Immature natural killer cell (primary cell): ENCODE measurements around the gene GGACT. TPM values are rescaled to one million over a fixed set of nuclear protein-coding genes. Genes with fewer than 3 reads are reported as not detected.
"Not testable (repeated sequence)": the region's sequence is repeated elsewhere in the genome, so short reads cannot be mapped to it uniquely, and the experiment has no call there.

ENCODE experiments used
- DNase-seq, 3 donors: peaks; one replicate each; pipeline ENCODE4 v3.0.0; 2022; ENCODE audit warnings: mixed read lengths in 1 of 3
- H3K27ac Mint-ChIP-seq, 6 donors: one replicate each; pipeline ENCODE4 v1.8.0; 2020; ENCODE audit warnings: mixed read lengths in 6 of 6, mild to moderate bottlenecking in 5 of 6, inconsistent platforms in 4 of 6, moderate library complexity in 3 of 6
- H3K27me3 Mint-ChIP-seq, 3 donors: one replicate each; pipeline ENCODE4 v1.8.0; 2020 to 2021; ENCODE audit warnings: low read depth in 3 of 3, mild to moderate bottlenecking in 3 of 3, mixed read lengths in 3 of 3, moderate library complexity in 3 of 3, inconsistent platforms in 1 of 3
- H3K36me3 Mint-ChIP-seq, 3 donors: one replicate each; pipeline ENCODE4 v1.8.0; 2020; ENCODE audit warnings: mixed read lengths in 3 of 3, inconsistent platforms in 2 of 3, mild to moderate bottlenecking in 2 of 3
- H3K4me1 Mint-ChIP-seq, 2 donors: one replicate each; pipeline ENCODE4 v1.8.0; 2020; ENCODE audit warnings: inconsistent platforms in 2 of 2, mild to moderate bottlenecking in 2 of 2, mixed read lengths in 2 of 2, moderate library complexity in 1 of 2
- H3K4me3 Mint-ChIP-seq, 5 donors: one replicate each; pipeline ENCODE4 v1.8.0; 2020; ENCODE audit warnings: mild to moderate bottlenecking in 5 of 5, mixed read lengths in 5 of 5, inconsistent platforms in 3 of 5, moderate library complexity in 3 of 5
- H3K9me3 Mint-ChIP-seq, 6 donors: one replicate each; pipeline ENCODE4 v1.8.0; 2020; ENCODE audit warnings: mild to moderate bottlenecking in 6 of 6, mixed read lengths in 6 of 6, inconsistent platforms in 4 of 6, moderate library complexity in 3 of 6
- polyA plus RNA-seq, 3 donors: library from polyadenylated mRNA; unstranded; fragments of 300-500 nt; fragmentation: Illumina TruSeq; gene quantifications; one replicate each; pipeline ENCODE4 v1.2.3, GENCODE V29; 2021

Gene GGACT
- polyA plus RNA-seq, 3 donors from 2014 or later = 10.4 to 13.0 (median 11.8) TPM

GRCh38 chr13:100594255-100594654 is 5.7 kb upstream of the GGACT start:
- H3K27me3 Mint-ChIP-seq = peaks cover 0 to 3% (median 2%) of the 10 kb centered on the region in 3 donors
- H3K4me1 Mint-ChIP-seq = peaks cover 3% of the 10 kb centered on the region in 2 donors
- H3K36me3 Mint-ChIP-seq = no peaks in the 10 kb centered on the region
- DNase-seq = no peak
- H3K9me3 Mint-ChIP-seq = no peaks in the 10 kb centered on the region
- H3K4me3 Mint-ChIP-seq = no peak overlapping the region
- no peak overlapping the region for H3K27ac Mint-ChIP-seq

GRCh38 chr13:100589178-100589725 is 663 bp upstream of the GGACT start:
- DNase-seq = no peak
- Mint-ChIP-seq H3K36me3 (no peaks in the 10 kb centered on the region), H3K4me3 (peak overlapping the region; percentile 83 to 90 (median 86)), H3K27ac (peak overlapping the region; percentile 83 to 87 (median 84)), H3K27me3 (peaks cover 0 to 2% (median under 1%) of the 10 kb centered on the region in 3 donors), H3K4me1 (peaks cover 22 to 26% of the 10 kb centered on the region in 2 donors), H3K9me3 (peaks cover 0 to 2% (median 0%) of the 10 kb centered on the region in 6 donors)

DNA sequence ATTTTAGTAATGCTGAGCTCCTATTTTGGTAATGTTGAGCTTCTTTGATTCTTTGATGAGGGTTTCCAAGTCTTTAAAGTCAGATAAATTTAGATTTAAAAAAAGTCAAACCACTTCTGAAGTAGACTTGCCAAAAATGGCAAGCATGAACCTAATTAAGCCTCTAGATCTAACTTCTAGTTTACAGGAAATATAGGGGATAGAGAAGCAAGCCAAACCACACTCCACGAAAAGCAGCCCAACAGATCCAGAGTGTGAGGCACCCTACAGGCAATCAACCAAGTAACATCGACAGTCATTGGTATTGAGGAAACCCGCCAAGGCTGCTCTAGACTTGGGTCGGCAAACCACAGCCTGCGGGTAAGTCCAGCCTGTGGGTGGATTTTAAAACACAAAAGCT is 3.7 kb downstream of the GGACT start:
- DNase-seq = no peak
- Mint-ChIP-seq H3K4me1 (peaks cover 41 to 47% of the 10 kb centered on the region in 2 donors), H3K36me3 (peaks cover 12 to 18% (median 12%) of the 10 kb centered on the region in 3 donors), H3K27me3 (peaks cover 0 to 2% (median 0%) of the 10 kb centered on the region in 3 donors), H3K9me3 (peaks cover 0 to 2% (median 0%) of the 10 kb centered on the region in 6 donors), H3K4me3 (no peak overlapping the region), H3K27ac (no peak overlapping the region)

DNA sequence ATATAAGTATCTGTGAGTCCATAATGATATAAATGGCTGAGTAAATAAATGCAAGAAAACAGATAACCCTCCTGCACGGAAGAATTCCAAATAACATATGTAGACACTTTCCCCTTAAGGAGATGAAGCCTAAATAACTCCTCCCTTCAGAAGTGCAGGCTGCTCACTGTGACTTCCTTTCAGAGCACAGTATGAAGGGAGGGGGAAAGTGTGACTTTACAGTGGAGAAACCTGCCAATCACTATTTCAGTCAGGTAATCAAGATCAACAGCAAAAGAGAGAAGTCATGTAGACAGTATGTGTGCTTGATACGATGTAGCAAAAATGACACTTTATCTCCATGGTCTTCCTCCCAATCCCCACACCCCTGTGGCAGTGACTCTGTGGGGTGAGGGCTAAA is 7.1 kb downstream of the GGACT start:
- peak overlapping the region in 4 of 6 donors; percentile 5 to 46 (median 19) for H3K27ac Mint-ChIP-seq
- H3K27me3 Mint-ChIP-seq = peaks cover 0 to 3% (median 0%) of the 10 kb centered on the region in 3 donors
- H3K4me1 Mint-ChIP-seq = peaks cover 19 to 22% of the 10 kb centered on the region in 2 donors
- H3K9me3 Mint-ChIP-seq = peaks cover 0 to under 1% (median 0%) of the 10 kb centered on the region in 6 donors
- peaks cover 17 to 41% (median 27%) of the 10 kb centered on the region in 3 donors for H3K36me3 Mint-ChIP-seq
- DNase-seq = no peak
- peak overlapping the region in 4 of 5 donors; percentile 19 to 36 (median 26) for H3K4me3 Mint-ChIP-seq

DNA sequence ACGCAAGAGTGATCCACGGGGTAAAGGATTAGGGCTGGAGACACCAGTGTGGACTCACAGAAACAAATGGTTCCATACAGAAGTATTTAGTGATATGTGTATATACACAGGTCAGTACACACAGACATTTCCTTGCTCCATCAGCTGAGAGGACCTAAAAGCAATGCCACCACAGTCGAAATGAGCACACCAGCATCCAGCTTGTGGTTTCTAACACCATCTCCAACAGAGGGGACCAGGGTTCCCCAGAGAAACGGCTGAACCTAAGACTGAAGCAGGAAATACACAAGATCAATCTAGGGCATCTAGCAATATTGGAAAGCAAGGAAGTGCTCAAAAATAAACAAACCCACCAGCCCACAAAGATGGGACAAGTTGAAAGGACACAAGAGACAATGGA is 7.6 kb downstream of the GGACT start:
- no peak for DNase-seq
- Mint-ChIP-seq H3K27me3 (peaks cover 0 to 3% (median 0%) of the 10 kb centered on the region in 3 donors), H3K9me3 (no peaks in the 10 kb centered on the region), H3K36me3 (peaks cover 17 to 43% (median 27%) of the 10 kb centered on the region in 3 donors), H3K27ac (peak overlapping the region in 4 of 6 donors; percentile 32 to 72 (median 60)), H3K4me3 (peak overlapping the region in 4 of 5 donors; percentile 18 to 56 (median 28)), H3K4me1 (peaks cover 19 to 22% of the 10 kb centered on the region in 2 donors)

DNA sequence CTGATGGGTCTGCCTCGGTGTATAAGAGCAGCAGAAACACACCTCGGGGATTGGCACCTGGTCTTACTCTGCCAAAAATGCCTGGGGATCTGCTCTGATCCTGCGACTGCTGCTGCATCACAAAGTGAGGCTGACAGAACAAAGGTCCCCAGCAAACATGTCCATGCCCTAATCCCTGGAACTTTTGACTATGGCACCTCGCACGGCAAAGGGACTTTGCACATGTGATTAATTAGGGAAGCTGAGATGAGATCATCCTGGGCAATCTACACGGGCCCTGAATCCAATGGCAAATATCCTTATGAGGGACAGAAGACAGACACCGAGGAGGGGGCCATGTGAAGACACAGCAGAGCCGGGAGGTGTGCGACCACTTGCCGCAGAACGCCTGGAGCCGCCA is 8.5 kb downstream of the GGACT start:
- Mint-ChIP-seq H3K36me3 (peaks cover 17 to 44% (median 27%) of the 10 kb centered on the region in 3 donors), H3K27me3 (peaks cover 0 to 3% (median 0%) of the 10 kb centered on the region in 3 donors), H3K27ac (no peak overlapping the region), H3K4me3 (no peak overlapping the region), H3K9me3 (no peaks in the 10 kb centered on the region), H3K4me1 (peaks cover 21 to 24% of the 10 kb centered on the region in 2 donors)
- DNase-seq = no peak

DNA sequence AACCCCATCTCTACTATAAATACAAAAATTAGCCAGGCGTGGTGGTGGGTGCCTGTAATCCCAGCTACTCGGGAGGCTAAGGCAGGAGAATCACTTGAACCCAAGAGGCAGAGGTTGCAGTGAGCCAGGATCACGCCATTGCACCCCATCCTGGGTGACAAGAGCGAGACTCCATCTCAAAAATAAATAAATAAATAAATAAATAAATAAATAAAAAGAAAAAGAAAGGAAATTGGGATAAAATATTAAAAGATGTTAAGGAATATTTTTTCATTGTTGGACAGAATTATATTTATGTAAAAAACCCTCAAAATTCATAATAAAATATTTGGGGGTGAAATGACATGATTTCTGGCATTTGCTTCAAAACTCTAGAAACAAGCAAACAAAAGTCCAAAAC is 11.3 kb downstream of the GGACT start:
- not testable (repeated sequence) for H3K27ac Mint-ChIP-seq, H3K9me3 Mint-ChIP-seq, H3K4me3 Mint-ChIP-seq, H3K27me3 Mint-ChIP-seq, DNase-seq
- Mint-ChIP-seq H3K36me3 (peaks cover 11 to 41% (median 22%) of the 10 kb centered on the region in 3 donors), H3K4me1 (peaks cover 34 to 45% of the 10 kb centered on the region in 2 donors)

- H3K36me3 Mint-ChIP-seq = peaks cover under 1 to 22% (median 13%) of the 10 kb centered on the region in 3 donors
- H3K27ac Mint-ChIP-seq = no peak overlapping the region
- H3K4me3 Mint-ChIP-seq = no peak overlapping the region
Observed at GRCh38 chr13:100573121-100573520, 15.5 kb downstream of the GGACT start.

GRCh38 chr13:100566543-100566942 is 22.0 kb downstream of the GGACT start:
- Mint-ChIP-seq H3K27me3 (no peaks in the 10 kb centered on the region), H3K4me3 (no peak overlapping the region), H3K9me3 (peaks cover 0 to 2% (median 0%) of the 10 kb centered on the region in 6 donors), H3K27ac (peak overlapping the region in 1 of 6 donors; percentile 83), H3K36me3 (peaks cover 11 to 18% (median 17%) of the 10 kb centered on the region in 3 donors), H3K4me1 (no peaks in the 10 kb centered on the region)
- DNase-seq = no peak

More at GRCh38 chr13:100573121-100573520, 15.5 kb downstream of the GGACT start:
- Mint-ChIP-seq H3K4me1 (peaks cover 15 to 26% of the 10 kb centered on the region in 2 donors), H3K9me3 (no peaks in the 10 kb centered on the region), H3K27me3 (peaks cover 0 to 1% (median 0%) of the 10 kb centered on the region in 3 donors)
- peak; percentile 59 to 69 (median 69) for DNase-seq

GRCh38 chr13:100565286-100565685 is 23.3 kb downstream of the GGACT start:
- H3K27ac Mint-ChIP-seq = peak overlapping the region in 1 of 6 donors; percentile 9
- H3K4me1 Mint-ChIP-seq = no peaks in the 10 kb centered on the region
- DNase-seq = no peak
- H3K27me3 Mint-ChIP-seq = peaks cover 0 to 1% (median 0%) of the 10 kb centered on the region in 3 donors
- peaks cover 0 to 2% (median 0%) of the 10 kb centered on the region in 6 donors for H3K9me3 Mint-ChIP-seq
- H3K4me3 Mint-ChIP-seq = no peak overlapping the region
- peaks cover 11 to 18% (median 17%) of the 10 kb centered on the region in 3 donors for H3K36me3 Mint-ChIP-seq

DNA sequence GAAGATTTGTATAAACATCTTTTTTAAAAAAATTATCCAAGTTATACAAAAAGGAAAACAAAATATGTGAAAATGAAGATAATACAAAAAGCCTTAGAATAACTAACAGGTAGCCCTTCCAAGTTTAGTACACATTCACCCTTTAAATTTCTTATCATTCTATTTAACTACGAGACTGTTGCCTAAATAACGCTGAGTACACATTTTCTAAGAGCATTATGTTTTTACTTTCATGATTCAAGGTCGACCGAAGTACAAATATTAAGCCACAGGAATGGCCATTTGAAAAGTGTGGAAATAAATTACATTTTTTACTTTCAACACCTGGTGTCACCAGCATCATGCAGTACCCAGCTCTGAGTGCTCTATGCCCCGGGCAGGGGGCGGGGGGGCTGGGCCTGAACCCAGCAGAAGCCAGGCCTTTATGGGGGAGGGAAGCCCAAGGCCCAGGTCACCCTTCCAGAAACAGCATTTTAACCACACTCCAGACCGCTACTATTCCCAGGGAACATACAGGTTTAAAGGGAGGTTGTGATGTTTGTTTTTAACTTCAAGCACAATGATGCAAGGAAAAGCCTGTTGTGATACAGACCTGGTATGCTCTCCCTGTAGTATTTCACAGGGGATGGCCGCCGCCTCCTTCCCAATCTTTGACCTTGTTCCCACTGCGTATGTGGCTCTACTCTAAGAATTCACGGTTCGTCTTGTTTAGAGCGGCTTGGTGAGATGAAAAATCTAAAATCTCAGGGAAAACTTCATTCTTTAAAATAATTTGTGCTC is 24.0 kb downstream of the GGACT start:
- Mint-ChIP-seq H3K27me3 (peaks cover 0 to 1% (median 0%) of the 10 kb centered on the region in 3 donors), H3K4me3 (no peak overlapping the region), H3K4me1 (no peaks in the 10 kb centered on the region), H3K36me3 (peaks cover 11 to 14% (median 13%) of the 10 kb centered on the region in 3 donors), H3K9me3 (peaks cover 0 to 2% (median 0%) of the 10 kb centered on the region in 6 donors), H3K27ac (no peak overlapping the region)
- no peak for DNase-seq

DNA sequence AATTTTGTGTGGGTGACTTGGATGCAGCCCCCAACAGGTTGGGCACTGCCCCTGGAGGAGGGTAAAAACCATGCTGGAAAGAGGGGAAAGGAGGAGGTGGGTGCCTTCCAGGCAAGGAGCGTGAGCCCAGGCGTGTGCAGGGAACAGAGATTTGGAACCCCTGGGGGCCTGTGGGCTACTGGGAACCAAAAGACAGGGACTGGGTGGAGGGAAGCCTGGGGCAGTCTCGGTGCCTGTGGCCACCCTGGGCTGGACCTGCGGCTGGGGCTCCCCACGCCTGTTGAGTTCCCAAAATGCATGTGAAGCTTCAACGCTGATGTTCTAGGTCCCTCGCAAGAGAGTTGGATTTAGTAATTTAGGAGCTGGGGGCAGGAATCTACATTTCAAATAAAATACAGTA is 24.8 kb downstream of the GGACT start:
- Mint-ChIP-seq H3K9me3 (peaks cover 0 to 2% (median 0%) of the 10 kb centered on the region in 6 donors), H3K4me3 (no peak overlapping the region), H3K36me3 (peaks cover 11 to 14% (median 12%) of the 10 kb centered on the region in 3 donors), H3K4me1 (no peaks in the 10 kb centered on the region), H3K27me3 (peaks cover 0 to 1% (median 0%) of the 10 kb centered on the region in 3 donors), H3K27ac (no peak overlapping the region)
- DNase-seq = no peak

GRCh38 chr13:100561599-100562204 is 26.9 kb downstream of the GGACT start:
- Mint-ChIP-seq H3K4me3 (no peak overlapping the region), H3K9me3 (peaks cover 0 to 2% (median 0%) of the 10 kb centered on the region in 6 donors), H3K4me1 (no peaks in the 10 kb centered on the region), H3K27ac (no peak overlapping the region), H3K36me3 (peaks cover under 1 to 16% (median 12%) of the 10 kb centered on the region in 3 donors), H3K27me3 (peaks cover 0 to 3% (median 0%) of the 10 kb centered on the region in 3 donors)
- no peak for DNase-seq
